Stimulated activated CD4-positive, alpha-beta T cell treated with anti-CD3 and anti-CD28 coated beads, Interleukin-4, amount 100 ng/mL, for 1 hour (primary cell): ENCODE measurements around the gene KBTBD6.
"Not testable (repeated sequence)": the region's sequence is repeated elsewhere in the genome, so short reads cannot be mapped to it uniquely, and the experiment has no call there.

Experiments used
- DNase-seq: peaks from one replicate; pipeline ENCODE4 v3.0.0-alpha.2; 2020

Gene KBTBD6

DNA sequence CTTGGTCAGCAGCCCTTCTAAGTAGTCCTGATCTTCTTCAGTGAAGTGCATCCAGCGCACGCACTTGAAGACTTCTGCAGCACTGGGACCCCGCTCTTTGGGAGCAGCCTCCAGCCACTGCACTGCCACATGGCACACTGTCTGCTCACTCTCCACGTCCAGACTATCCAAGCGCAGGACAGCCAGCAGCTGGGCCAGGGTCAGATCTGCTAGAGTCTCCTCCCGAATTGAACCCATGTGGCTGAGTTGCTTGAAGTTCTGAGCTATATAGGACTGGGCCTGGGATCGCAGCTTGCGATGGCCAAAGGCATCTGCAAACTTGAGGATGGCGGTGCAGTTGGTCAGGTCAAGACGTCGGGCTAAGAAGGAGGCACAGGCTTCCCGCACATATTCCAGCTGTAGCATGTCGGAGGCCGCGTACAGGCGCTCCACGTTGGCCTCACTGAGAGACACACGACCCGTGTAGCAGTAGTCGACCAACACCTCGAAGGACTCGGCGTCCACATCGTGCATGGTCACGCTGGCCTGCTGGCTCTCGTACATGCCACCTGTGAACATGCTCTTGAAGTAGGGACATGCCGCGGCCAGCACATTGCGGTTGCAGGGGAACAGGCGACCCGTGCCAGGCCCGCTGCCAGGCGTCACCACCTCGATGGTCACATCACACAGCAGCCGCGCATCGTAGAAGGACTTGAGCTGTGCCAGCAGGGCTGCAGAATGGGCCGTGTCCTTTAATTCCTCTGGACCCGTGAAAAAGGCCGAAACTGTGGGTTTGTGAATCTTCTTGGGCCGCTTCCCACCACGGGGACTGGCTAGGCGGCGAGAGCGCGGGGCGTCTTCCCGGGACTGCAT, 716 bp downstream of the KBTBD6 start:
- not testable (repeated sequence) for DNase-seq

GRCh38 chr13:41131189-41131588, 1.4 kb downstream of the KBTBD6 start:
- DNase-seq: not testable (repeated sequence)

DNA sequence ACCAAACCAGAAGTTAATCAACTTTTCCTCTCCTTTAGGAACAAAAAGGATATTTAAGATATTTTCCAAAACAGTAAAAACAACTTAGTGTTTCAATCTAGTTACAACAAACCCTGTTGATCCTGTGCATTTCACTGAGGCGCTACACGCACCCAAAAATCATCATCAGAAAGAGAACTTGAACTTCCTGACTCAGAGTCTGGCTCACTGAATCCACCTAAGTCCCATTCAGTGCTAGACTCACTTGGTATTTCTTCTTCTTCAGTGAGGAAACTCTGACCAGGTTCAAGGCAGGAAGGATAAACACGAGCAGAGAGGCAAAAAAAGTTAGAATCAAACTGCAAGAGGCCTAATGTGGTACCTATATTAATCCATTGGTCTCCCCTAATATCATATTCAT, 2.2 kb downstream of the KBTBD6 start:
- DNase-seq: no peak

DNA sequence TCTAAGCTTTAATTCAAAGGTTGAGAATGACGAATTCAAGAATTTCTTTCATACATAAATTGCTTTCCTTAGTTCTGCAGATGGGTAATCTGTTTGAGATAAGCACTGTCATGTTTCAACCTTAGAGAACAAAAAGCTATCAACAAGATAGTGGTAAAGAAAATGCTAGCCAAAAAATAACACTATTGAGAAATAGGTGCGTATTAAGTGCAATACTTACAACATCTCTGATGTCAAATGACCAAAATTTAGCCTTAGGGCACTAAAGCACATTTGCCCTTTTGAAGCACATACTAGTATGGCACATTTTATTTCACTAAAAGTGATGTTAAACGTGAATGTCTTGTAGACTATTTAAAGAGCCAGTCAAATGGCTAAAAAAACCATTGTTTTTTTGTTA, 4.9 kb downstream of the KBTBD6 start:
- DNase-seq: no peak

- DNase-seq: no peak
Observed at GRCh38 chr13:41122838-41123237, 9.8 kb downstream of the KBTBD6 start.

- no peak for DNase-seq
Observed at GRCh38 chr13:41117869-41118268, 14.7 kb downstream of the KBTBD6 start.

DNA sequence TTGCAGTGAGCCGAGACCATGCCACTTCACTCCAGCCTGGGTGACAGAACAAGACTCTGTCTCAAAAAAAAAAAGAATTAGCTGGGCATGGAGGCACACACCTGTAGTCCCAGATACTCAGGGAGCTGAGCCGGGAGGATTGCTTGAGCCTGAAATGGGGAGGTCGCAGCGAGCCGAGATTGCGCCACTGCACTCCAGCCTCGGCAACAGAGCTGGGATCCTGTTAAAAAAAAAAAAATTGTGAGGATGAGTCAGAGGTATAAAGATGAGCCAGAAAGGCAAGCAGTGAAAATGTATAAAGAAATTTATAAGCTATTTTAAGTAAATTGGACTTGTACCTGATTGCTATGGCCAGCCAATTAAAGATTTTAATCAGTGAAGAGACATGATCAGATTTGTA, 21.1 kb downstream of the KBTBD6 start:
- no peak for DNase-seq

DNA sequence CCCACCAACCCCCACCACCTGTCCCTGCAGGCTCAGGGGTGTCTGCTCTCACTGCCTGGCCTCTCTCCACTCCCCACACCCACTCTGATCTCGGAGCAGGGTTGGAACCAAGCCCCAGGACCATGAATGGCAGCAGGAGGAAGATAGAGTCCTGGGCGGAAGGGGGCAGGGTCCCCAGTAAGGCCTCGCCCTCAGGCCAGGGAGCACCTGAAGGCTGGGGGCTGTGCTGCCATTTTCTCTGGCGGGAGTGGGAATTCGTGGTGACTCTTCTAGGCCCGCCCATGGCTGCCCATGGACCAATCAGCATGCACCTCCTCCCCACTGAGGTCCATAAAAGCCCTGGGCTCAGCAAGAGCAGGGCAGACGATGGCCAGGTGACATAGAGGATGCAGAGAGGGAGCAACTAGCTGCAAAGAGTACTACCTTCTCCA, 25.0 kb downstream of the KBTBD6 start:
- no peak for DNase-seq

GRCh38 chr13:41107104-41107571, 25.5 kb downstream of the KBTBD6 start:
- DNase-seq: no peak

- DNase-seq: no peak
Observed at GRCh38 chr13:41099986-41100385, 32.6 kb downstream of the KBTBD6 start.

GRCh38 chr13:41098761-41099160, 33.8 kb downstream of the KBTBD6 start:
- no peak for DNase-seq

- not testable (repeated sequence) for DNase-seq
Observed at GRCh38 chr13:41095681-41096080, 36.9 kb downstream of the KBTBD6 start.

DNA sequence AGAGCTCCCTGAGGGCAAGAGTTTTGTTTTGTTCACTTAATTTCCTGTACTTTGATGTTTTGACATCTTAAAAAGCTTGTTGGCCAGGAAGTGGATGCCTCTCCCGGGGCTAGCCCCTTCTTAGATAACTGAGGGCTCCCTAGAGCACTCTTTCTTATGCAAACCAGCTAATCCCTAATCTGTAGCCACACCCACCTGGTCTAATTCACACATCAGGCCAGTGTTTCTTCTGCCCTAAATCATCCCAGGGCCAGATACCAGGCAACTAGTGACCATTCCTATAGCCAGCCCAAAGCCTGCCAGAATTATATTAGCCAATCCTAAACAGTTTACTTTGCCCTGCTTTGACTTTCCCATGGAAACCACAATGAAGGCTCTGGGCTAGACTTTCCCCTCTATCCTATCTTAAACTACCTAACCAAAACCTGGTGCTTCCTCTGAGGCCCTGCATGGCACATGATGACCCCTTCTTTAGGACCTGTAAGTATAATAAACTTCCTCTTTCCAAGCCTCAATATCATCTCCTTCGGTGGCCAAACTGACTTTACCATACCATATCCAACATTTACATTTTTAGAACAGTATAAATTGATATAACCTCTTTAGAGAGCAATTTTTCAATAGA, 46.5 kb downstream of the KBTBD6 start:
- no peak for DNase-seq

DNA sequence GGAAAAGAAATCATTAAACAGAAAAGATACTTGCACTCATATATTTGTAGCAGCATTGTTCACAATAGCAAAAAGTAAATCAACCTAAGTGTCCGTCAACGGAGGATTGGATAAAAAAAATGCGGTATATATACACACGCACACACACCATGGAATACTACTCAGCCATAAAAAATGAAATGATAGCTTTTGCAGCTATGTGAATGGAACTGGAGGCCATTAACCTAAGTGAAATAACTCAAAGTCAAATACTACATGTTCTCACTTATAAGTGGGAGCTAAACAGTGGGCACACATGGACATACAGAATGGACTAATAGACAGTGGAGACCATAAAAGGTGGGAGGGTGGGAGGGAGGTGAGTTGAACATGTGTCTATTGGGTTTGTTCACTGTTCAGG, 52.9 kb downstream of the KBTBD6 start:
- no peak for DNase-seq
